Measurements from ENCODE around the gene BOLL.
A peak's percentile ranks its signal among the peaks of the same experiment; 100 is the strongest.
"Not testable (repeated sequence)": the region's sequence is repeated elsewhere in the genome, so short reads cannot be mapped to it uniquely, and the experiment has no call there.

The BOLL gene

DNA sequence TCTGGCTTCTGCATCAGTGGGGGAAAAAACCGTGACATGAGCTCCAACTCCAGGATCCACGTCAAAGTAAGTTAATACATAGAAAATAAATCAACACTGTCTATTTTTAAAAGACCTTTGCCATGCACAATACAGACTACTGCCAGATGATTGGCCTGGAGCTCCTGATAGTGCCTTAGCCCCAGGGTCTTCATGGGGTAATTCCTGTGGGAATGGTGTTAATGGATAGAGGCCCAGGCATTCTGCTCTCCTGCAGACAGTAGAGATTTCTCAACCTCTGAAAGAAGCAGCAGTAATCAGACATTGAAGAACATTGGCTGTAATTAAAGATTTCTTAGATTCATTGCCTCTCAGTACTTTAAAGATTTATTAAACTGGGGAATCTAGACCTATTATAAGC is 15.0 kb upstream of the BOLL start:
- no peak for DNase-seq
- in situ Hi-C loops (cut with MboI; ENCODE audit: low pct_unique_long_range_greater_than_20kb, low sequenced_read_pairs), result no loop called here

DNA sequence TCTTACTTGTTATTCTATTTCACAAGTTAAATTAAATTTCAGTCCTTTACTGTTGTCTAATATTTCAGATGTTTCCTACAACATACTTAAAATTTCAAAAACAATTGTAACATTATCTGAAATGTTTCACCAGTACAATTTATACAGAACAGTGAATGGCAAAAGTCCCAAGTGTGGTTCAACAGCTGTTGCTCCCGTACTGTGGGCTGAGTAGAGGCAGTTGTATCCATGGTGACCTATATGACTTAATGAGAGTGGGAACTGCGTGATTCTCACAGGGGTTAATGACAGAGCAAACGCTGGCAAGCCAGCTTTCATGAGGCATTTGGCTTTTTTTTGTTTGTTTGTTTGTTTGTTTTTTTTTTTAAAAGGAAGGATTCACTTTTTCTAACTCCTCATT is 13.9 kb upstream of the BOLL start:
- in situ Hi-C loops (cut with MboI; ENCODE audit: low pct_unique_long_range_greater_than_20kb, low sequenced_read_pairs), result no loop called here
- no peak for DNase-seq

DNA sequence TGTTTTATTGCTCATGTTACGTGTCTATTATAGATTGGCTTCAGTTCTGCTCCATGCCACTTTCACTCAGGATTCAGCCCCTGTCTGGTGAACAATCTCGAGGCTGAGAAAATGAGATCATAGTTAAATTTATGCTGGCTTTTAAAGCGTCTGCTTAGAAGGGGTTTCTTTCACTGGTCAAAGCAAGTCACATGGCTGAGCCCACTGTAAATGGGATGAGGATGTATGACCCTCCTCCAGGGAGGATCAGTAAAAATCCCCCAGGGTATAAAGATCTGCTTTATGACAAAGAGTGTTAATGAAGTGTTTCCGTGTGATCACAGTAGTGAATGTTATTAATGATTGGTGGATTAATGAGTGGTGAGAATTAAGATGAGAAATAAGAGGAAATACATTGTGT is 13.1 kb upstream of the BOLL start:
- DNase-seq, result no peak
- in situ Hi-C loops (cut with MboI; ENCODE audit: low pct_unique_long_range_greater_than_20kb, low sequenced_read_pairs), result no loop called here

DNA sequence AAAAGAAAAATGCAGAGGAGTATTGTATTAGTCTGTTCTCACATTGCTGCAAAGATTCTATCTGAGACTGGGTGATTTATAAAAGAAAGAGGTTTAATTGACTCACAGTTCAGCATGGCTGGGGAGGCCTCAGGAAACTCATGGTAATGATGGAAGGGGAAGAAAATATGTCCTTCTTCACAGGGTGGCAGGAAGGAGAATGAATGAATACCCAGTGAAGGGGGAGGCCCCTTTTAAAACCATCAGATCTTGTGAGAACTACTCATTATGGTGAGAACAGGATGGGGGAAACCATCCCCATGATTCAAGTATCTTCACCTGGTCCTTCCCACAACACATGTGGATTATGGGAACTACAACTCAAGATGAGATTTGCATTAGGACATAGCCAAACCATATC is 10.2 kb upstream of the BOLL start:
- DNase-seq, result no peak
- in situ Hi-C loops (cut with MboI; ENCODE audit: low pct_unique_long_range_greater_than_20kb, low sequenced_read_pairs), result no loop called here

DNA sequence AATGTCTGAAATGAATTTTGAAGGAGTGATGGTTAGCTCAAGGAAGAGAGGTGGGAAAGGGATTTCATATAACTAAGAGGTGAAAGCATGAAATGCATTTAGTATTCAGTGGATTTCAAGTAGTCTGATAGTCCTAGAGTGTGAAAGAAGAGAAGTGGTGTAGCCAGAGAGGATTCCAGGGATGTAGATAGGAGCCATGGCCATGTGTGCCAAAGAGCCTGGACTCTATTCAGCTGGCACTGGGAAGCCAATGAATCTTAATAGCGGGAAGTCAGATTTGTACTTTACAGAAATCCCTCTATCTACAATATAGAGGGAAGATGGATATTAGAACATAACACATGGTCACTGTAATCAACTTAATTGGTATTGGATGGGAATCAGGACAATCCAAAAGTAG is 8.3 kb upstream of the BOLL start:
- in situ Hi-C loops (cut with MboI; ENCODE audit: low pct_unique_long_range_greater_than_20kb, low sequenced_read_pairs), result no loop called here
- no peak for DNase-seq

DNA sequence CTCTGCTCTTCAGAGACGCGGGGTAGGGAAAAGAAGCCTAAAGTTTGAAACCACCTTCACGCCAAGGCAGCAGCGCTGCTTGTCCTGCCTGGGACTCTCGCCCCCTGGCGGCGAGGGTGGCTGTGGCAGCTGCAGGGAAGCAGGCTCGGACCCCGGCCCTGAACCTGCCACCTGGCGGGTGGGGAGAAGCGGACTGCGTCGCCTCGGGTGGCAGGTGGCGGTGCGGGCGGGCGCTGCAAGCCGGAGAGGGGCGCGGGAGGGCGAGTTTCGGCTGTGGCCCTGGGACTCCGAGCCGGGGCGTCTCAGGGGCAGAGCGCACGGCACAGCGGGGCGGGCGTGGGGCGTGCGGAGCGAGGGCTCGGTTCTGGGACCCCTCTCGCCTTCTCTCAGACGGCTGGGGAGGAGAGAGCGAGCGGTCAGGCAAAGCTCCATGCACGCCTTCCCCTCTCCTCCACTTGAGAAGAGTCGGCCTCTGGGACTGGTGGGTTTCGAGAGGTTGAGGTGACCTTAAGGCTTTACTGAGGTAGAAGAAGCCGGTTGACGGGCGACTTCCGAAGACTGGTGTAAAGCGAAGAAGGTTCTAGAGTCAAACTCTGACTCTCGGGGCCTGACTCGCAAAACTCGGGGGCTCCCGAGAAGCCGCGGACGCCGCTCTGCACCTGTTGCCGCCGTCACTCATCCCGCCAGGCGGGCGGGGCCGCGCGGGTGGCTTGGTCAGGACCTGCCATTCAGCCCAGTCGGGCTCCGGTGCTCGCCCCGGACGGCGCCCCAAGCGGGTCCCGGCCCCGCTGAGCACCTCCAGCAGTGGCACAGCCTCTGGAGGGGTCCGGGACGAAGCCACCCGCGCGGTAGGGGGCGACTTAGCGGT is 1.1 kb upstream of the BOLL start:
- DNase-seq, result no peak
- in situ Hi-C loops (cut with MboI; ENCODE audit: low pct_unique_long_range_greater_than_20kb, low sequenced_read_pairs), result no loop called here

DNA sequence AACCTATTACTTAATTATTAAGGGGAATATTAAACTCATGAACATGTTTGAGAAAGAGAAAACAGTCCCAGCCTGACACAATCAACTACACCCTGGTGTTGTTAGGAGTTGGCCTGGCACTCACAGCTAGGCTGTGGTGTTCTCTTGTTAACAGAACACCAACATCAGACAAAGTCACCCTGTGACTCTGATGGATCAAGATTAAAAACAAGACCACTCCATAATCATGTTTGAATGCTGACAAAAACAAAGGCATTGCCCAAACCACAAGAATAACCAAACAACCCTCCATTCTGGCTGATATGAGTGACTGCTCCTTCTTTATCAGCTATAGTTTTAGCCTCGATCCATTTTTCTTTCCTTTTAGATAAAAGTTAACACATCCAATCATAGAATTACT is 3.0 kb downstream of the BOLL start:
- DNase-seq, result peak; percentile 29
- in situ Hi-C loops (cut with MboI; ENCODE audit: low pct_unique_long_range_greater_than_20kb, low sequenced_read_pairs), result no loop called here

DNA sequence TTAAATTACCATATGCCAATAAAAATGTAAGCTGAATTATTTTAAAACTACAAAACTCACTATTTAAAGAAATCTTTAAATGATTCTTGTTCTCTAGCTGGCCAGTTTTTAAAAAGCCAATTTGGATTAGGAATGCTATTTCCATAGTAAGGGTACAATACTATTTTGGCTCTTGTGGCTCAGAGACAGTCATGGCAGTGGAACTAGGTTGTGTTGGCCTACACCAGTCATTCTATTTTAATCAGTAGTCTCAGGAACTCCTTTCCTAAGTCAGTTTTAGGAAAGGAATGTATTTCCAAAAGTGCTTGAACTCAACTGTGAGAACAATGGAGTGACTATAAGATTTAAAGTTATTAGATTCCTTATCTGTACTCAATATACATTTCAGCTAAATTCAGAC is 5.9 kb downstream of the BOLL start:
- DNase-seq, result no peak
- in situ Hi-C loops (cut with MboI; ENCODE audit: low pct_unique_long_range_greater_than_20kb, low sequenced_read_pairs), result no loop called here

DNA sequence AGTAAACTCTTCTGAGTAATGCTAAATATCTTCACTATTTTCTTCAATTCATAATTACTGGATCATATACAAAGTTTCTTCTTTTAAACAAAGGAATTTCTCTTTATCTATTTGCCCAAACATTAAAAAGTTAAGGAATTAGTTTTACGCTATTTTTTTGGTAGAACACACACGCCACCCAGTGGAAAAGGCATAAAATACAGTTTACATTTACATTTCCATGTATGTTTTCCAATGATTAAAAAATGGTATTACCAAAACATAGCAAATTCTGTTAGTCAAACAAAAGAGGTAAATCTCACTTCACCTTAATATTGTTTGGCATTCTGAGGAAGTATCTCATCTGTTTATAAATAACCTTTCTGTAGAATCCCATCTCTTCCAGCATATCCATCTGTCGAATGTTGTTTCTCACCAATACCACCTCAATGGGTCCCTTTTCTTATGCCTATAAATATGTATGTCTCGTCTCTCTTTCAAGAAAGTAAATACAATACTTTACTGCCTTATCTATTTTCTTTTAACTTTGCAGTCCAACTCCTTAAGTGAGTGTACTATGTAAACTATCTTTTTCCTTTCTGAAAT is 7.2 kb downstream of the BOLL start:
- in situ Hi-C loops (cut with MboI; ENCODE audit: low pct_unique_long_range_greater_than_20kb, low sequenced_read_pairs), result no loop called here

DNA sequence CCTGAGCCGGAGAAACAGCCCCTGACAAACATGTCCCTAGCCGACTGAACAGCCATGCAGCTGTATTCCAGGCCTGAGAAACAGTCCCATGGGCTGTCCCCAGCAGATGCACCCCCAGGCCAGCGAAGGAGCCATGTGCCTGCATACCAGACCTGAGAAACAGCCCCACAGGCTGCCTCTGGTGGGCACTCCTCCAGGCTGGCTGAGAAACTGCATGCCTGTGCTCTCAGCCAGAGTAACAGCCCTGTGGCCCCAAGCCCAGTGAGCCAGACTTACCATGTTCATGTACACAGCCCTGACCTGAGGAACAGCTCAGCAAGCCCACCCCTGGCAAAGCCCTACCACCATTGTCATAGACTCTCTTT is 24.8 kb downstream of the BOLL start:
- in situ Hi-C loops (cut with MboI; ENCODE audit: low pct_unique_long_range_greater_than_20kb, low sequenced_read_pairs), result no loop called here
- DNase-seq, result no peak

More for the DNA sequence above, 7.2 kb downstream of the BOLL start:
- DNase-seq, result peak; percentile 49

DNA sequence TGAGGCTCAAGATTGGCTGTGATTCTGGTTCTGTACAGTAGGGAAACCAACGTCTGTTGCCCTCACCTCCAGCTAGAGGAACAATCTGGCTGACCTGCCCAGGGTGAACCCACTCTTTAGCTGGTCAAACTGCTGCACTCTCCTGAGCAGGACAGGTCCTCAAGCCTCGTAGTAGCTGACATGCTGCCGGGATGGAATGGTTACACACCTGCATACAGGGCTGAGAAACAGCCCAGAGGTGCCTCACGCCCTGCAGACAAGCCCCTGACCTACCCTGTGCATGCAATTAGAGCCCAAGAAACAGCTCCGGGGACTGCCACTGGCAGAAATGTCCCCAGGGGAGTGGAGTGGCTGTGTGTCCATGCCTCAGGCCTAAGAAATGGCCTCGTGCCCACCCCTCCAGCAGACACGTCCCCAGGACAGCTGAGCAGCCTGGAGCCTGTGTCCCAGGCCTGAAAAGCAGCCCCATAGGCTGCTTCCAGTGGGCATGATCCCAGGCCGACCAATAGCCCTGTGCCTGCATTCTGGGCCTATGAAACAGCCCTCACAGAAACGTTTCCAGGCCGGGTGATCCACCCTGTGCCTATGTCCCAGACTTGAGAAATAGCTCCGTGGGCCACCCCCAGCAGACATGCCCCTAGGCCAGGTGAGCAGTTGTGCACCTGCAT is 25.4 kb downstream of the BOLL start:
- in situ Hi-C loops (cut with MboI; ENCODE audit: low pct_unique_long_range_greater_than_20kb, low sequenced_read_pairs), result no loop called here
- no peak for DNase-seq

DNA sequence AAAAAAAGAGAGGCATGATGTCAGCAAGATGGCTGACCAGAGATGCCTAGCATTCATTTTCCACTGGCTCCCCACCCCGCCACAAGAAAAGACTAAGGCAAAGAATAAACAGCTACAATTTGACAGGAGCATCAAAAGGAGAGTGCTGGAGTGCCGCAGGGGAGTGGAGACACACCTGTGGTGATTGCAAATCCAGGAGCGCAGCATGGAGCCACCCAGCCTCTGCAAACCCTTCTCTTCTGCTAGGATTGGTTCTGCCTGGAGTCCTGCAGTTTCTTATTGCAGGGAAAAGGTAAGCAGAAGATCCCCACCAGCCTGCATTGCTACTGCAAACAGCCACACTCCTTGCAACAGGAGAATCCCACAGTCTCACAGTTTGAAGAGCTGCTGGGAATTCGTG is 26.1 kb downstream of the BOLL start:
- no peak for DNase-seq
- in situ Hi-C loops (cut with MboI; ENCODE audit: low pct_unique_long_range_greater_than_20kb, low sequenced_read_pairs), result no loop called here

DNA sequence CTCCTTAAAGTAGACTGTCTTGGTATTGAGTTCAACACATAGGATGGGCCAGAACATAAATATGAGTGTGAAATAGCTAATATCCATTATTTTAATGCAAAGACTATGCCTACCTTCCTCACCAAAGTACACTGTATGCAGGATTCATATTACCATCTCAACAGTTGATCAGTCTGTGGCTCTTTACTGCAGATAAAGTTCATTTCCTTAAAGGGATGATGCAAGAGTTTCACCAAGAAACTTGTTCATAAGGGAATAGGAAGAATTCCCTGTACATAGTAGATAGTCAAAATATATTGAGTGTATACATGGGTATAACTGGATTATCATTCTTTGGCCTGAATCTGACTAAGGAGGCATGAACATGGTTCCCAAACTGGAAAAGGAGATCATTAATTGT is 44.9 kb downstream of the BOLL start:
- in situ Hi-C loops (cut with MboI; ENCODE audit: low pct_unique_long_range_greater_than_20kb, low sequenced_read_pairs), result no loop called here
- no peak for DNase-seq

DNA sequence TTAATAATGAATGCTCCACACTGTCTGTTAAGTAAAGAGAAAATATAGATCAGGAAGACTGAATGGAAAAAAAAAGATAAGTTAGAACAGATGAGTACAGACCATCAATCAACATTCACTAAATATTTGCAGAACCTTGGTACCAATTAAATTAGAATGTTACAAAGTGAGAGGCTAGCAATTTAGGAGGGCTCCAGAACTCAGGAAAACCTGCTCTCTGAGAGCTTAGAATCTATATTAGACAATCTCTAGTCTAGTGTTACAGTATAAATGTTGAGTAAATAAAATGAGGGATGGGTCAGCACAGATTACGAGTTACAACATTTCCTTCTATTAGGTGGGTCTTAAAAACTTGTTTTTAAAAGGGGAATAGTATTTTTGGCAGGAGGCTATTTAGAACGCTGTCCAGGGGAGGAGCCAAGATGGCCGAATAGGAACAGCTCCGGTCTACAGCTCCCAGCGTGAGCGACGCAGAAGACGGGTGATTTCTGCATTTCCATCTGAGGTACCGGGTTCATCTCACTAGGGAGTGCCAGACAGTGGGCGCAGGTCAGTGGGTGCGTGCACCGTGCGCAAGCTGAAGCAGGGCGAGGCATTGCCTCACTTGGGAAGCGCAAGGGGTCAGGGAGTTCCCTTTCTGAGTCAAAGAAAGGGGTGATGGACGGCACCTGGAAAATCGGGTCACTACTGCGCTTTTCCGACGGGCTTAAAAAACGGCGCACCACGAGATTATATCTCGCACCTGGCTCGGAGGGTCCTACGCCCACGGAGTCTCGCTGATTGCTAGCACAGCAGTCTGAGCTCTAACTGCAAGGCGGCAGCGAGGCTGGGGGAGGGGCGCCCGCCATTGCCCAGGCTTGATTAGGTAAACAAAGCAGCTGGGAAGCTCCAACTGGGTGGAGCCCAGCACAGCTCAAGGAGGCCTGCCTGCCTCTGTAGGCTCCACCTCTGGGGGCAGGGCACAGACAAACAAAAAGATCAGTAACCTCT is 56.3 kb downstream of the BOLL start:
- DNase-seq; in situ Hi-C loops (cut with MboI; ENCODE audit: low pct_unique_long_range_greater_than_20kb, low sequenced_read_pairs): not testable (repeated sequence)

DNA sequence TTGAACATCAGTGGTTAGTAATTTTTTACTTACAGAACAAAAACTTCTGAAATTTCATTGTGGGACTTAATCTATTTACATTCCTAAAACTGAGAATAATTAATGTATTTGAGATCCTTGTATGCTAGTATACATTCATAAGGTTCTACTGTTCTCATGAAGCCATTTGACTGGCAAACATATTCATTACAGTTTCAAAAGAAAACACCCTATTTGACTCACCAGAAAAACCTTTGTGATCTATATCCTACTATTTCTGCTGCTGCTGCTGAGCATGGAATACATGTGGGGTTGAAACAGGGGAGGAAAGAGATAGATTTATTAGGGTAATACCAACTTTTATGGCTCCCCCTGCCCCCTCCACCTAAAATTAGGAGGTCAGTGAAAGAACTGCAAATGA is 58.1 kb downstream of the BOLL start:
- in situ Hi-C loops (cut with MboI; ENCODE audit: low pct_unique_long_range_greater_than_20kb, low sequenced_read_pairs), result no loop called here
- DNase-seq, result no peak

DNA sequence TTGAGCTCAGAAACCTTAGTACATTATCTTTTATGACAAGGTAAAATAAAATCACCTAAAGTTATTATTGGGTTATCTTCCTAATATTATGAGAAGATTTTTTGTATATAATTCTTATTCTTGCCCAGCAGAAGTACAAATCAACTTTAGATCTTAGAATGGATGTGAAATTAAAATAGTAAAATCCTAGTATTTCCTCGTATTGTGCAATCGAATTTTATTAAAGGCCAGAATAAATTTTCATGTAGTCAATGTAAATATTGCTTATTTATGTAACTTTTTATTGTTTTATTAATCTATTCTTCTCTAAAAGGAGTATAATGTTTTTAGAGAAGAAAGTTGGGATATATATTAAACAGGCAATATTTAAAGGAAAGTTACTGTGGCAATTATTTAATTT is 67.3 kb downstream of the BOLL start:
- in situ Hi-C loops (cut with MboI; ENCODE audit: low pct_unique_long_range_greater_than_20kb, low sequenced_read_pairs), result no loop called here
- DNase-seq, result no peak

DNA sequence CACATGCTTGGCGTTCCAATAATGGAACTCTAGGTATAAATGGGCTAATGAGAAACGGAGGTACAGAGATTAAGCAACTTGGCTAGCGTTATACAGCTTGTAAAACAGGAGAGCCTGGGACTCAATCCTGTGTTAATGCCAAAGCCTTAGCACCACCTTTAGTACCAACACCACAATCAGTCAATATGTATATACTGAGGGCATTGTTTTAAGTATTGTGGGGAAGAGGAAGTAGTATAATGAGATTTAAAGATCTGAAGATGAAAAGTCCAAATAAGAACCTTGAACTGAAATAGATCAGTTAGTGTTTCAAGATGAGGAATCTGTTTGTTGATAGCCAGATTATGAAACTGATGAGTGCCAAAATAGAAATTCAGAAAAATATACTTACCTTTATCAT is 71.8 kb downstream of the BOLL start:
- in situ Hi-C loops (cut with MboI; ENCODE audit: low pct_unique_long_range_greater_than_20kb, low sequenced_read_pairs), result no loop called here
- no peak for DNase-seq

DNA sequence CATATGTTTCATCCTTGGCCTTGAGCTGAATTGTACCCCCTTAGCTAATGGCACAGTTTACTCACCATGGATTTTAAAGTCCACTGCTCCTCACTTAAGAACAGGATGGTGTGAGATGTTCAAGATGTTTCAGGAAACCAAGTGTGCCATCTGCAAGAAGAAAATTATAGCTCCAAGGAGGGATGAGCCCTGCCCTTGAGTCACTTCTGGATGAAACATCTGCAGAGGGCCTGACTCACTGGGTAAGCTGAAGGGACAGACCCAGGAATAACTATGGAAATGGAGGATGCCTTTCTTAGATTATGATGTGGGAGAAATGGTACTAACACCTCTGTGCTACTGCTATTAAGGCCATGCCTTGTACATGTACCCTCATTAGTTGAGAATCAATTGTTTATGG is 73.5 kb downstream of the BOLL start:
- no peak for DNase-seq
- in situ Hi-C loops (cut with MboI; ENCODE audit: low pct_unique_long_range_greater_than_20kb, low sequenced_read_pairs), result no loop called here

DNA sequence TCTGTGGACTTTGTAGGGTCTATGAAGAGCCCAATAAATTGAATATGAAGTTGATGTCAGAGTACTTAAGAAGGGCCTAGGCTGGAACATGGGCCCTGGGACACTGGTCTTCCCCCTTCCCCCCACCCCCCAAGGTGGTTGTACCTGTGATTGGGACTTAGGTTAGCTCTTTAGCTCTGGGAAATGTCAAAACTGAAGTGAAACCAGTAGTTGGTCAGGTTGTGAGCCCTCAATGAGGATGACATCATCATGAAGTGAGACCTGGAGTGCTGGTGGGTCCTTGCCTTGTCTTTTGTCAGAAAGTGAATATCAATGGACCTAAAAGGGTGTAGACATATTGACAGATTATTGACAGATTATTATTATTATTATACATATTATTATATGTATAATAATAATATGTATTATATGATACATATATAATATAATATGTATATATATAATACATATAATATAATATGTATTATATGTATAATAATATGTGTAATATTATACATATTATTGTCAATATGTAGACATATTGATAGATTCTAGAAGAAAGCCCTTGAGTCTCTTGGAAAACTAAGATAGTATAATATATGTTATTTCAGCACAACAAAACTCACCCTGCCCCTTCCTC is 74.6 kb downstream of the BOLL start:
- no peak for DNase-seq

More for the DNA sequence above, 74.6 kb downstream of the BOLL start:
- in situ Hi-C loops (cut with MboI; ENCODE audit: low pct_unique_long_range_greater_than_20kb, low sequenced_read_pairs), result no loop called here
